HL-60 (cell line): ENCODE results near the gene PTPRM.

Experiments
- DNase-seq, 2 experiments: peaks; one replicate each; pipeline ENCODE4 v3.0.0-alpha.2; 2010 to 2020; ENCODE audit warnings: low read depth in 1 of 2, low spot score in 1 of 2
- H3K27ac ChIP-seq: fragments of 250-450 bp; sonication (Bioruptor Pico); replicated peaks from 2 replicates; pipeline ENCODE4 v1.5.1; 2020; ENCODE audit warnings: mild to moderate bottlenecking, moderate library complexity
- H3K27me3 ChIP-seq: fragments of 250-450 bp; sonication (Bioruptor Pico); 2 replicates; pipeline ENCODE4 v1.5.1; 2021; ENCODE audit warnings: mild to moderate bottlenecking, moderate library complexity; ENCODE audit not compliant: insufficient read depth, poor library complexity, severe bottlenecking
- H3K4me3 ChIP-seq: replicated peaks from 2 replicates; pipeline ENCODE4 v1.5.1; 2011; ENCODE audit warnings: mild to moderate bottlenecking, control low read depth, low read length; ENCODE audit not compliant: insufficient read depth
- CTCF ChIP-seq: IDR thresholded peaks from one replicate; pipeline ENCODE4 v1.5.1; 2011; ENCODE audit warnings: low read length, control low read depth, inconsistent platforms; ENCODE audit not compliant: insufficient read depth
- GABPA ChIP-seq: IDR thresholded peaks from 2 replicates; pipeline ENCODE4 v1.6.1; 2012; ENCODE audit warnings: low read depth
- POLR2AphosphoS5 ChIP-seq: IDR thresholded peaks from 2 replicates; pipeline ENCODE4 v1.6.1; 2012; ENCODE audit warnings: low read depth
- REST ChIP-seq: IDR thresholded peaks from 2 replicates; pipeline ENCODE4 v1.6.1; 2012; ENCODE audit warnings: low read depth; ENCODE audit not compliant: insufficient replicate concordance
- SPI1 ChIP-seq: IDR thresholded peaks from 2 replicates; pipeline ENCODE4 v1.6.1; 2012; ENCODE audit warnings: low read depth, mild to moderate bottlenecking, borderline replicate concordance

PTPRM gene

GRCh38 chr18:7817575-7818230 is 250.6 kb downstream of the PTPRM start:
- TF ChIP-seq REST (no peak), POLR2AphosphoS5 (no peak), GABPA (no peak), CTCF (no peak), SPI1 (no peak)
- no peak for DNase-seq
- no peaks in the 10 kb centered on the region for H3K27me3 ChIP-seq
- no peak overlapping the region for H3K4me3 ChIP-seq
- no peak overlapping the region for H3K27ac ChIP-seq

GRCh38 chr18:7821784-7822183 is 254.7 kb downstream of the PTPRM start:
- DNase-seq = no peak
- no peak overlapping the region for H3K27ac ChIP-seq
- no peak for TF ChIP-seq SPI1
- no peak for TF ChIP-seq GABPA
- TF ChIP-seq CTCF = no peak
- TF ChIP-seq REST = no peak
- no peak for TF ChIP-seq POLR2AphosphoS5

GRCh38 chr18:7822435-7823331 is 255.6 kb downstream of the PTPRM start:
- no peaks in the 10 kb centered on the region for H3K27me3 ChIP-seq
- TF ChIP-seq CTCF (no peak), REST (no peak), GABPA (no peak), POLR2AphosphoS5 (no peak), SPI1 (no peak)
- no peak overlapping the region for H3K27ac ChIP-seq
- no peak for DNase-seq
- no peak overlapping the region for H3K4me3 ChIP-seq

More at GRCh38 chr18:7821784-7822183, 254.7 kb downstream of the PTPRM start:
- Histone ChIP-seq H3K4me3 (no peak overlapping the region), H3K27me3 (no peaks in the 10 kb centered on the region)
